Motor neuron (in vitro differentiated cells): Measurements from ENCODE around the gene IL20RB. TPM values are rescaled to one million over a fixed set of nuclear protein-coding genes. Genes with fewer than 3 reads are reported as not detected.
A peak's percentile ranks its signal among the peaks of the same experiment; 100 is the strongest.
"Not testable (repeated sequence)": the region's sequence is repeated elsewhere in the genome, so short reads cannot be mapped to it uniquely, and the experiment has no call there.

Experiments used
- ATAC-seq, 8 experiments: fragments of 200-7000 bp; cut with Tn5 transposase; replicated peaks in 6 of 8; 2 replicates each; pipeline ENCODE4 v1.8.0; 2021; ENCODE audit warnings: mild to moderate bottlenecking in 8 of 8, moderate library complexity in 8 of 8
- H3K27ac ChIP-seq, 2 donors: fragments of 250-450 bp; sonication (Bioruptor Pico); 2 replicates each; pipeline ENCODE4 v1.9.0; 2021; ENCODE audit warnings: antibody characterized with exemption in 2 of 2, mild to moderate bottlenecking in 2 of 2, moderate library complexity in 1 of 2
- H3K4me1 ChIP-seq, 2 donors: fragments of 250-450 bp; sonication (Bioruptor Pico); replicated peaks in 1 of 2; 2 replicates each; pipeline ENCODE4 v1.6.1; 2021; ENCODE audit warnings: antibody characterized with exemption in 2 of 2, mild to moderate bottlenecking in 2 of 2, moderate library complexity in 1 of 2
- H3K4me3 ChIP-seq, 5 donors: fragments of 250-450 bp; sonication (Bioruptor Pico); 2 replicates each; pipeline ENCODE4 v1.9.0; 2021; ENCODE audit warnings: antibody characterized with exemption in 5 of 5, mild to moderate bottlenecking in 5 of 5, moderate library complexity in 4 of 5
- WGBS, 10 experiments: fragments of 450-650 bp; shearing (Covaris generic); methylation state at CpG; one replicate each; pipeline ENCODE4 v1.0.0; 2022; 5-methylcytosine and 5-hydroxymethylcytosine counted together
- in situ Hi-C, 9 experiments: fragments of 400-800 bp; cut with MboI; loops; one replicate each; pipeline ENCODE4 v1.15.0; 2021; ENCODE audit warnings: low sequenced_read_pairs in 9 of 9, low pct_unique_long_range_greater_than_20kb in 2 of 9; ENCODE audit not compliant: unreplicated experiment in 9 of 9
- total RNA-seq, 8 experiments: library from RNA; unstranded; fragments of 300-600 nt; gene quantifications; 2 replicates each; pipeline versions ENCODE4 v1.2.3 to v1.2.4, GENCODE V29; 2022

Gene IL20RB
- total RNA-seq, 8 experiments from 2014 or later, result 0.87 to 8.4 (median 1.6) TPM

GRCh38 chr3:136952292-136952691, 5.5 kb upstream of the IL20RB start:
- no peak overlapping the region for H3K4me3 ChIP-seq
- no peaks in the 10 kb centered on the region for H3K4me1 ChIP-seq
- WGBS, 10 experiments, result 0 to 100% (median 79%) methylated on average over 1 of the region's 1 CpG; no CpG with 5 or more reads in 3 of the 10 experiments
- ATAC-seq, result peak in 2 of 8 experiments; percentile 28 to 44
- in situ Hi-C loops, result no loop called here
- H3K27ac ChIP-seq, result no peak overlapping the region

GRCh38 chr3:136954251-136954650, 3.5 kb upstream of the IL20RB start:
- WGBS, 10 experiments, result 84 to 100% (median 100%) methylated on average over 1 to 2 of the region's 2 CpGs; no CpG with 5 or more reads in 2 of the 10 experiments
- in situ Hi-C loops, result no loop called here
- Histone ChIP-seq H3K4me3 (no peak overlapping the region), H3K4me1 (no peaks in the 10 kb centered on the region), H3K27ac (no peak overlapping the region)
- ATAC-seq, result no peak

- H3K27ac ChIP-seq, result no peak overlapping the region
- in situ Hi-C loops, result no loop called here
- no peak for ATAC-seq
- no peak overlapping the region for H3K4me3 ChIP-seq
- 90 to 100% (median 100%) methylated on average over 1 to 4 of the region's 4 CpGs; no CpG with 5 or more reads in 2 of the 10 experiments for WGBS, 10 experiments
- H3K4me1 ChIP-seq, result no peaks in the 10 kb centered on the region
Measured at GRCh38 chr3:136954980-136955780, 2.6 kb upstream of the IL20RB start.

- ATAC-seq, result peak in 1 of 8 experiments; percentile 32
- no peaks in the 10 kb centered on the region for H3K4me1 ChIP-seq
Measured at GRCh38 chr3:136955813-136956212, 2.0 kb upstream of the IL20RB start.

GRCh38 chr3:136956971-136957370, 812 bp upstream of the IL20RB start:
- Histone ChIP-seq H3K27ac (no peak overlapping the region), H3K4me1 (no peaks in the 10 kb centered on the region), H3K4me3 (no peak overlapping the region)
- in situ Hi-C loops, result no loop called here
- 82 to 100% (median 100%) methylated on average over 1 to 2 of the region's 2 CpGs; no CpG with 5 or more reads in 1 of the 10 experiments for WGBS, 10 experiments
- no peak for ATAC-seq

More at GRCh38 chr3:136955813-136956212, 2.0 kb upstream of the IL20RB start:
- in situ Hi-C loops, result no loop called here
- Histone ChIP-seq H3K27ac (no peak overlapping the region), H3K4me3 (no peak overlapping the region)
- WGBS, 10 experiments, result 0 to 100% (median 85%) methylated on average over 1 to 2 of the region's 2 CpGs; no CpG with 5 or more reads in 2 of the 10 experiments

GRCh38 chr3:136958939-136959338, 1.2 kb downstream of the IL20RB start:
- ATAC-seq, result peak in 3 of 8 experiments; percentile 64 to 89 (median 68)
- Histone ChIP-seq H3K4me3 (no peak overlapping the region), H3K27ac (no peak overlapping the region), H3K4me1 (no peaks in the 10 kb centered on the region)
- in situ Hi-C loops, result no loop called here
- WGBS, 10 experiments, result 0 to 89% (median 55%) methylated on average over 1 to 2 of the region's 2 CpGs; no CpG with 5 or more reads in 4 of the 10 experiments

GRCh38 chr3:136959599-136959998, 1.8 kb downstream of the IL20RB start:
- ATAC-seq, result no peak
- no peak overlapping the region for H3K27ac ChIP-seq
- H3K4me3 ChIP-seq, result no peak overlapping the region
- 27 to 100% (median 91%) methylated on average over 1 to 6 of the region's 6 CpGs for WGBS, 10 experiments
- no peaks in the 10 kb centered on the region for H3K4me1 ChIP-seq
- in situ Hi-C loops, result no loop called here

- no peak overlapping the region for H3K27ac ChIP-seq
- WGBS, 10 experiments, result 0 to 83% (median 60%) methylated on average over 1 to 4 of the region's 4 CpGs; no CpG with 5 or more reads in 1 of the 10 experiments
- no peaks in the 10 kb centered on the region for H3K4me1 ChIP-seq
- in situ Hi-C loops, result no loop called here
- no peak overlapping the region for H3K4me3 ChIP-seq
- ATAC-seq, result peak in 3 of 8 experiments; percentile 30 to 70 (median 47)
Measured at GRCh38 chr3:136960838-136961836, 3.4 kb downstream of the IL20RB start.

- in situ Hi-C loops, result no loop called here
- Histone ChIP-seq H3K27ac (no peak overlapping the region), H3K4me3 (no peak overlapping the region), H3K4me1 (no peaks in the 10 kb centered on the region)
- WGBS, 10 experiments, result 60 to 100% (median 100%) methylated on average over 1 of the region's 1 CpG; no CpG with 5 or more reads in 3 of the 10 experiments
- no peak for ATAC-seq
Measured at GRCh38 chr3:136962927-136963326, 5.1 kb downstream of the IL20RB start.

- H3K4me3 ChIP-seq, H3K27ac ChIP-seq, in situ Hi-C loops, H3K4me1 ChIP-seq: not testable (repeated sequence)
- peak in 1 of 8 experiments; percentile 23 for ATAC-seq
- 60% methylated on average over 1 of the region's 14 CpGs; no CpG with 5 or more reads in 9 of the 10 experiments for WGBS, 10 experiments
Measured at GRCh38 chr3:136969539-136969938, 11.8 kb downstream of the IL20RB start.

- in situ Hi-C loops, result no loop called here
- 52 to 94% (median 83%) methylated on average over 2 to 4 of the region's 4 CpGs; no CpG with 5 or more reads in 3 of the 10 experiments for WGBS, 10 experiments
- ATAC-seq, result no peak
- no peak overlapping the region for H3K27ac ChIP-seq
- no peak overlapping the region for H3K4me3 ChIP-seq
- no peaks in the 10 kb centered on the region for H3K4me1 ChIP-seq
Measured at GRCh38 chr3:136973352-136973751, 15.6 kb downstream of the IL20RB start.

GRCh38 chr3:136974670-136975069, 16.9 kb downstream of the IL20RB start:
- no peaks in the 10 kb centered on the region for H3K4me1 ChIP-seq
- 26 to 100% (median 63%) methylated on average over 1 to 2 of the region's 2 CpGs; no CpG with 5 or more reads in 1 of the 10 experiments for WGBS, 10 experiments
- H3K27ac ChIP-seq, result no peak overlapping the region
- no peak for ATAC-seq
- in situ Hi-C loops, result loop anchor here in 1 of 9 experiments (25.0 kb wide), 1 partner anchor 212 kb away; the partner anchor contains the start of gene STAG1
- no peak overlapping the region for H3K4me3 ChIP-seq

GRCh38 chr3:136979204-136979603, 21.4 kb downstream of the IL20RB start:
- no peak overlapping the region for H3K4me3 ChIP-seq
- no peak overlapping the region for H3K27ac ChIP-seq
- no peaks in the 10 kb centered on the region for H3K4me1 ChIP-seq
- no peak for ATAC-seq
- in situ Hi-C loops, result loop anchor here in 1 of 9 experiments (25.0 kb wide), 1 partner anchor 217 kb away; the partner anchor contains the start of gene STAG1
